ENCODE data around the gene THEM5.

THEM5 gene

GRCh38 chr1:151800830-151801229, 52.7 kb downstream of the THEM5 start:
- DNase-seq (ENCODE audit: low spot score): no peak

GRCh38 chr1:151799179-151800022, 54.1 kb downstream of the THEM5 start:
- DNase-seq (ENCODE audit: low spot score): no peak

GRCh38 chr1:151798571-151798970, 54.9 kb downstream of the THEM5 start:
- DNase-seq (ENCODE audit: low spot score): no peak

Measured in CD4-positive, alpha-beta T cell treated with Interleukin-2 at 100 ng/mL for 4 hours (primary cell).